Bone marrow (tissue), 2 donors: ENCODE results near the gene SNX30.

Experiments
- DNase-seq, 2 donors: peaks; one replicate each; lab custom pipeline; 2025; lab: John Stamatoyannopoulos, UW

SNX30 gene

GRCh38 chr9:112858625-112859147 is 108.1 kb downstream of the SNX30 start:
- DNase-seq, result peak; percentile 27 to 96

- DNase-seq, result no peak
Observed at GRCh38 chr9:112860451-112860850, 109.9 kb downstream of the SNX30 start.

GRCh38 chr9:112861155-112861554 is 110.6 kb downstream of the SNX30 start:
- DNase-seq, result no peak

GRCh38 chr9:112861638-112862555 is 111.3 kb downstream of the SNX30 start:
- peak in 1 of 2 donors; percentile 24 for DNase-seq

GRCh38 chr9:112863214-112863613 is 112.7 kb downstream of the SNX30 start:
- DNase-seq, result peak; percentile 20 to 27

GRCh38 chr9:112863746-112864145 is 113.2 kb downstream of the SNX30 start:
- no peak for DNase-seq

GRCh38 chr9:112864403-112864802 is 113.8 kb downstream of the SNX30 start:
- DNase-seq, result no peak

GRCh38 chr9:112864982-112865381 is 114.4 kb downstream of the SNX30 start:
- no peak for DNase-seq

GRCh38 chr9:112866662-112867274 is 116.2 kb downstream of the SNX30 start:
- no peak for DNase-seq

- DNase-seq, result peak in 1 of 2 donors; percentile 23
Observed at GRCh38 chr9:112867275-112867991, 116.9 kb downstream of the SNX30 start.

- no peak for DNase-seq
Observed at GRCh38 chr9:112868461-112868860, 117.9 kb downstream of the SNX30 start.

GRCh38 chr9:112869041-112869529 is 118.5 kb downstream of the SNX30 start:
- no peak for DNase-seq

- DNase-seq, result no peak
Observed at GRCh38 chr9:112869917-112870316, 119.4 kb downstream of the SNX30 start.

GRCh38 chr9:112870556-112870955 is 120.0 kb downstream of the SNX30 start:
- DNase-seq, result no peak

GRCh38 chr9:112872019-112872418 is 121.5 kb downstream of the SNX30 start:
- no peak for DNase-seq

GRCh38 chr9:112873773-112874405 is 123.3 kb downstream of the SNX30 start:
- DNase-seq, result no peak

- no peak for DNase-seq
Observed at GRCh38 chr9:112878752-112879151, 128.2 kb downstream of the SNX30 start.

- DNase-seq, result no peak
Observed at GRCh38 chr9:112880650-112881049, 130.1 kb downstream of the SNX30 start.

GRCh38 chr9:112881331-112881730 is 130.8 kb downstream of the SNX30 start:
- DNase-seq, result no peak

- DNase-seq, result no peak
Observed at GRCh38 chr9:112884101-112884500, 133.5 kb downstream of the SNX30 start.

- DNase-seq, result no peak
Observed at GRCh38 chr9:112884721-112885120, 134.2 kb downstream of the SNX30 start.

GRCh38 chr9:112885324-112885723 is 134.8 kb downstream of the SNX30 start:
- no peak for DNase-seq
